IPS-18c (cell line): ENCODE data around the gene UBA3.
A peak's percentile ranks its signal among the peaks of the same experiment; 100 is the strongest.

ENCODE experiments used
- H3K4me3 ChIP-seq: 2 replicates; pipeline ENCODE4 v1.7.0; 2013; ENCODE audit warnings: low read depth, mild to moderate bottlenecking, low read length, moderate library complexity; ENCODE audit not compliant: insufficient read depth
- H3K9me3 ChIP-seq: one replicate; pipeline ENCODE4 v1.6.1; 2013; ENCODE audit warnings: mild to moderate bottlenecking, low read length, moderate library complexity; ENCODE audit not compliant: control insufficient read depth, insufficient read depth

UBA3 gene

GRCh38 chr3:69048990-69049389, 31.2 kb downstream of the UBA3 start:
- no peak overlapping the region for H3K4me3 ChIP-seq
- H3K9me3 ChIP-seq = no peaks in the 10 kb centered on the region

GRCh38 chr3:69044608-69045007, 35.6 kb downstream of the UBA3 start:
- Histone ChIP-seq H3K4me3 (no peak overlapping the region), H3K9me3 (no peaks in the 10 kb centered on the region)

GRCh38 chr3:69033470-69033869, 46.7 kb downstream of the UBA3 start:
- Histone ChIP-seq H3K4me3 (no peak overlapping the region), H3K9me3 (no peaks in the 10 kb centered on the region)

- Histone ChIP-seq H3K9me3 (no peaks in the 10 kb centered on the region), H3K4me3 (no peak overlapping the region)
Measured at GRCh38 chr3:69032737-69033136, 47.4 kb downstream of the UBA3 start.

GRCh38 chr3:69032142-69032541, 48.0 kb downstream of the UBA3 start:
- no peak overlapping the region for H3K4me3 ChIP-seq
- H3K9me3 ChIP-seq = no peaks in the 10 kb centered on the region

GRCh38 chr3:69031635-69032034, 48.5 kb downstream of the UBA3 start:
- H3K4me3 ChIP-seq = no peak overlapping the region
- H3K9me3 ChIP-seq = no peaks in the 10 kb centered on the region

- Histone ChIP-seq H3K4me3 (no peak overlapping the region), H3K9me3 (no peaks in the 10 kb centered on the region)
Measured at GRCh38 chr3:69020857-69021256, 59.3 kb downstream of the UBA3 start.

GRCh38 chr3:69020424-69020823, 59.7 kb downstream of the UBA3 start:
- no peak overlapping the region for H3K4me3 ChIP-seq
- H3K9me3 ChIP-seq = no peaks in the 10 kb centered on the region

- no peaks in the 10 kb centered on the region for H3K9me3 ChIP-seq
- H3K4me3 ChIP-seq = no peak overlapping the region
Measured at GRCh38 chr3:69016901-69017300, 63.3 kb downstream of the UBA3 start.

GRCh38 chr3:69016102-69016501, 64.1 kb downstream of the UBA3 start:
- no peak overlapping the region for H3K4me3 ChIP-seq
- no peaks in the 10 kb centered on the region for H3K9me3 ChIP-seq

- peak overlapping the region; percentile 81 for H3K4me3 ChIP-seq
- H3K9me3 ChIP-seq = no peaks in the 10 kb centered on the region
Measured at GRCh38 chr3:69014022-69014580, 66.1 kb downstream of the UBA3 start.

- Histone ChIP-seq H3K9me3 (no peaks in the 10 kb centered on the region), H3K4me3 (peak within 1 kb of the TSS; percentile 81)
Measured at GRCh38 chr3:69013253-69014021, 66.7 kb downstream of the UBA3 start, which contains the start of gene EOGT. TSS of gene EOGT (minus strand) at chr3:69013684. CDS start at chr3:69009846, 3,838 bp downstream.

GRCh38 chr3:69012800-69013252, 67.3 kb downstream of the UBA3 start:
- Histone ChIP-seq H3K4me3 (peak overlapping the region; percentile 81), H3K9me3 (no peaks in the 10 kb centered on the region)

- Histone ChIP-seq H3K4me3 (peak overlapping the region; percentile 81; the same call in 1 of the 2 replicates), H3K9me3 (no peaks in the 10 kb centered on the region)
Measured at GRCh38 chr3:69012100-69012799, 67.9 kb downstream of the UBA3 start.

GRCh38 chr3:69011096-69011730, 69.0 kb downstream of the UBA3 start:
- Histone ChIP-seq H3K4me3 (no peak overlapping the region), H3K9me3 (no peaks in the 10 kb centered on the region)

- Histone ChIP-seq H3K9me3 (peaks cover 2% of the 10 kb centered on the region), H3K4me3 (no peak overlapping the region)
Measured at GRCh38 chr3:69009559-69010410, 70.4 kb downstream of the UBA3 start.

GRCh38 chr3:69008980-69009379, 71.2 kb downstream of the UBA3 start:
- peaks cover 2% of the 10 kb centered on the region for H3K9me3 ChIP-seq
- H3K4me3 ChIP-seq = no peak overlapping the region
